Measurements from ENCODE around the gene COPS2.
A peak's percentile ranks its signal among the peaks of the same experiment; 100 is the strongest.
"Not testable (repeated sequence)": the region's sequence is repeated elsewhere in the genome, so short reads cannot be mapped to it uniquely, and the experiment has no call there.

Gene COPS2

GRCh38 chr15:49190586-49190985 lies 35.2 kb upstream of the COPS2 start:
- TF ChIP-seq CTCF (IDR thresholded peaks at IDR 0.05; ENCODE audit: low read depth, low read length) = no peak
- no peak for TF ChIP-seq MAX (IDR thresholded peaks at IDR 0.05; ENCODE audit: low read depth, low read length)
- TF ChIP-seq POLR2A (IDR thresholded peaks at IDR 0.05; ENCODE audit: extremely low read depth, insufficient read length) = no peak
- no peak for TF ChIP-seq MYC (IDR thresholded peaks at IDR 0.05; ENCODE audit: low read depth, low read length)
- DNase-seq (ENCODE audit: low read depth) = peak; percentile 67
- no peak overlapping the region for H3K4me3 ChIP-seq (ENCODE audit: low read depth, low read length)

- TF ChIP-seq CTCF (IDR thresholded peaks at IDR 0.05; ENCODE audit: low read depth, low read length) (no peak), MAX (IDR thresholded peaks at IDR 0.05; ENCODE audit: low read depth, low read length) (no peak), MYC (IDR thresholded peaks at IDR 0.05; ENCODE audit: low read depth, low read length) (no peak), POLR2A (IDR thresholded peaks at IDR 0.05; ENCODE audit: extremely low read depth, insufficient read length) (no peak)
- no peak for DNase-seq (ENCODE audit: low read depth)
- H3K4me3 ChIP-seq (ENCODE audit: low read depth, low read length) = no peak overlapping the region
Measured at GRCh38 chr15:49189631-49190030, 34.2 kb upstream of the COPS2 start.

- no peak overlapping the region for H3K4me3 ChIP-seq (ENCODE audit: low read depth, low read length)
- no peak for DNase-seq (ENCODE audit: low read depth)
- no peak for TF ChIP-seq MYC (IDR thresholded peaks at IDR 0.05; ENCODE audit: low read depth, low read length)
- TF ChIP-seq POLR2A (IDR thresholded peaks at IDR 0.05; ENCODE audit: extremely low read depth, insufficient read length) = no peak
- no peak for TF ChIP-seq MAX (IDR thresholded peaks at IDR 0.05; ENCODE audit: low read depth, low read length)
- no peak for TF ChIP-seq CTCF (IDR thresholded peaks at IDR 0.05; ENCODE audit: low read depth, low read length)
Measured at GRCh38 chr15:49188933-49189332, 33.5 kb upstream of the COPS2 start.

- no peak for TF ChIP-seq CTCF (IDR thresholded peaks at IDR 0.05; ENCODE audit: low read depth, low read length)
- no peak for TF ChIP-seq POLR2A (IDR thresholded peaks at IDR 0.05; ENCODE audit: extremely low read depth, insufficient read length)
- no peak for TF ChIP-seq MAX (IDR thresholded peaks at IDR 0.05; ENCODE audit: low read depth, low read length)
- no peak for TF ChIP-seq MYC (IDR thresholded peaks at IDR 0.05; ENCODE audit: low read depth, low read length)
- H3K4me3 ChIP-seq (ENCODE audit: low read depth, low read length) = no peak overlapping the region
- DNase-seq (ENCODE audit: low read depth) = no peak
Measured at GRCh38 chr15:49187549-49188245, 32.3 kb upstream of the COPS2 start.

- DNase-seq (ENCODE audit: low read depth) = no peak
- H3K4me3 ChIP-seq (ENCODE audit: low read depth, low read length) = no peak overlapping the region
- no peak for TF ChIP-seq MYC (IDR thresholded peaks at IDR 0.05; ENCODE audit: low read depth, low read length)
- no peak for TF ChIP-seq CTCF (IDR thresholded peaks at IDR 0.05; ENCODE audit: low read depth, low read length)
- no peak for TF ChIP-seq MAX (IDR thresholded peaks at IDR 0.05; ENCODE audit: low read depth, low read length)
- no peak for TF ChIP-seq POLR2A (IDR thresholded peaks at IDR 0.05; ENCODE audit: extremely low read depth, insufficient read length)
Measured at GRCh38 chr15:49185473-49185872, 30.1 kb upstream of the COPS2 start.

GRCh38 chr15:49183741-49184140 lies 28.3 kb upstream of the COPS2 start:
- not testable (repeated sequence) for DNase-seq (ENCODE audit: low read depth); H3K4me3 ChIP-seq (ENCODE audit: low read depth, low read length)
